Measurements from ENCODE around the gene ERICH6.

The ERICH6 gene

DNA sequence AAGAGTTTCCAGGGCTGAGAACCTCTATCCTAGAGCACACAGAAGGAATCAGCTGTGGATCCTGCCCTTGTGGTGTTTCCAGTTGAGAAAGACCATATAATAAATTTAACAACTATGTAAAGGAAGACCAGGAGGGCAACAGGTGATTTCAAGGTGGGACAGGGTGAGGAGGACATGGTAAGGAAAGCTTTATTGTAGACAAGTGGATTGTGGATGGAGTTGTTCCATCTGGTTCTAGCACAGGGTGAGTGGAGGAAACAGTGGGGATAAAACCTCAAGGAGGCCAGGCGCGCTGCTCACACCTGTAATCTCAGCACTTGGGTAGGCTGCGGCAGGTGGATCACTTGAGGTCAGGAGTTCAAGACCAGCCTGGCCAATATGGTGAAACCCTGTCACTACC lies 42.1 kb upstream of the ERICH6 start:
- in situ Hi-C loops (cut with MboI; ENCODE audit: low pct_unique_long_range_greater_than_20kb, low sequenced_read_pairs, unreplicated experiment) = no loop called here
- TF ChIP-seq, protein P1, sequence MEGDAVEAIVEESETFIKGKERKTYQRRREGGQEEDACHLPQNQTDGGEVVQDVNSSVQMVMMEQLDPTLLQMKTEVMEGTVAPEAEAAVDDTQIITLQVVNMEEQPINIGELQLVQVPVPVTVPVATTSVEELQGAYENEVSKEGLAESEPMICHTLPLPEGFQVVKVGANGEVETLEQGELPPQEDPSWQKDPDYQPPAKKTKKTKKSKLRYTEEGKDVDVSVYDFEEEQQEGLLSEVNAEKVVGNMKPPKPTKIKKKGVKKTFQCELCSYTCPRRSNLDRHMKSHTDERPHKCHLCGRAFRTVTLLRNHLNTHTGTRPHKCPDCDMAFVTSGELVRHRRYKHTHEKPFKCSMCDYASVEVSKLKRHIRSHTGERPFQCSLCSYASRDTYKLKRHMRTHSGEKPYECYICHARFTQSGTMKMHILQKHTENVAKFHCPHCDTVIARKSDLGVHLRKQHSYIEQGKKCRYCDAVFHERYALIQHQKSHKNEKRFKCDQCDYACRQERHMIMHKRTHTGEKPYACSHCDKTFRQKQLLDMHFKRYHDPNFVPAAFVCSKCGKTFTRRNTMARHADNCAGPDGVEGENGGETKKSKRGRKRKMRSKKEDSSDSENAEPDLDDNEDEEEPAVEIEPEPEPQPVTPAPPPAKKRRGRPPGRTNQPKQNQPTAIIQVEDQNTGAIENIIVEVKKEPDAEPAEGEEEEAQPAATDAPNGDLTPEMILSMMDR (IDR thresholded peaks at IDR 0.05; ENCODE audit: extremely low read depth, insufficient read depth, missing control alignments) = no peak
- DNase-seq (ENCODE audit: low spot score) = no peak

DNA sequence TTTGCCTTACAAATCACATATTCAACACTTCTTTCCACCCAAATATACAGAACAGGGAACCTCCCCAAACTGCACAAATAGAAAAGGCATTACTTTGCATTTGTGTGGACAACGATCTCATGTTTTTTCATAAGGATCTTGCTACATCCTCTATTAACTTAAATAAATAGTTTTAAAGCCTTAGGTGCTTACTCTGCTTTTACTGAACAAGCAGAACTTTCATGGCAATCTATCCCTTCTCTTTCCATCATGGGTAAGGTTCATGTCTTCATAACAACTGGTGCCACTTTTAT lies 41.1 kb upstream of the ERICH6 start:
- TF ChIP-seq, protein P1 (IDR thresholded peaks at IDR 0.05; ENCODE audit: extremely low read depth, insufficient read depth, missing control alignments) = no peak
- no peak for DNase-seq (ENCODE audit: low spot score)
- in situ Hi-C loops (cut with MboI; ENCODE audit: low pct_unique_long_range_greater_than_20kb, low sequenced_read_pairs, unreplicated experiment) = no loop called here

DNA sequence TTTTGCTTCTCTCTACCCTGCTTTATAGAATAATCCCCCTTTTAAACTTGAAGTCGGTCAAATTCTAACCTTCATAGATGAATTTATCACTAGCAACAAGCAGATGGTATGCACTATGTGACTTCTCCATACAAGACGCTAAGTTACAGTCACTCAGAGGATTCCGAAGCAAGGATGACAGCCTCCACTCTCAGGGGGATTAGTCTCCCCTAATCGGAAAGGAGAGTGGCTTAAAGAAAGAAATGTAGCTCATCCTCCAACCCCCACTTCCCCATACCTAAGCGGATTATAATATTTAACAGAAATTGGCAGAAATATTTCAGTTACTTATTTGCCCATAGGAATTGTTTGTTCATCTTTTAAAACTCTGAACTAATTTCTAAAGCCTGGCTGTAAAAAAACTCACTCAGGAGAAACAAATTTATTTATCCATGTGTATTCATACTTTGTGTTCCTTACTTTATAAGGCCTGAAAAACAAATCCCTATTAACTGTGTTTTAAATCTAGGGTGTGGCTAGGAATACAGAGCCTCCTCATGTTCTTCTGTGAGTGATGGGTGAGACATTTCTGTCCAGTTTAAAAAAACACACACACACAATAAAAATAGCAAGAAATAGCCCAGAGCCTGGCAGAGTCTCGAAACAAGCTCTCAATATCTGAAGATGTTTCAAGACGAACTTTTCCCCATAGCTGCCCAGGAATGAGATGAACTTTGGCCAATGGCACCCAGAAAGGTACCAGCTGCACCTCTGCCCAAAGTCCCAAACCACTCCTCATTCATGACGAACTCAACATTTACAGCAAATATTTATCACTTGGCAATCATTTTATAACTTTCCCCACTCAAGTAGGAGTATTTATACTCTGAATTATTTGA lies 40.6 kb upstream of the ERICH6 start:
- TF ChIP-seq, protein P1 (IDR thresholded peaks at IDR 0.05; ENCODE audit: extremely low read depth, insufficient read depth, missing control alignments) = no peak
- in situ Hi-C loops (cut with MboI; ENCODE audit: low pct_unique_long_range_greater_than_20kb, low sequenced_read_pairs, unreplicated experiment) = no loop called here
- no peak for DNase-seq (ENCODE audit: low spot score)

DNA sequence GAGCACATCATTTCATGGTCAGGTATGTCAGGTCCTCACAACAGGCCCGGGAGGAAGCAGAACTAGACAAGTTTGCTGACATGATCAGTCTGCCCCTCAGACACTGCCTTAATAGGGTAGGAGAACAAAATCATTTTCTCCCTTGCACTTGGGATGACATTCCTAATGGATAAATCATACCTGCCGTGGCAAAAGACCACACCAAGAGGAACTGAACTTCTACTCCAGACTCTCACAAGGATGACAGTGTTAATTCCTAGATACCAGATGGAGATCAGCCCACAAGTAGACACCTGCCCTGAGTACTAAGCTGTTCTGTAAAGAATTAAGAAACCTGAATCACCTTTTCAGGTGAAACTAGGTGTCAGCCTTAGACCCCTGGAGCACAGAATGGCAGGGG lies 39.8 kb upstream of the ERICH6 start:
- in situ Hi-C loops (cut with MboI; ENCODE audit: low pct_unique_long_range_greater_than_20kb, low sequenced_read_pairs, unreplicated experiment) = no loop called here
- TF ChIP-seq, protein P1 (IDR thresholded peaks at IDR 0.05; ENCODE audit: extremely low read depth, insufficient read depth, missing control alignments) = no peak
- DNase-seq (ENCODE audit: low spot score) = no peak

DNA sequence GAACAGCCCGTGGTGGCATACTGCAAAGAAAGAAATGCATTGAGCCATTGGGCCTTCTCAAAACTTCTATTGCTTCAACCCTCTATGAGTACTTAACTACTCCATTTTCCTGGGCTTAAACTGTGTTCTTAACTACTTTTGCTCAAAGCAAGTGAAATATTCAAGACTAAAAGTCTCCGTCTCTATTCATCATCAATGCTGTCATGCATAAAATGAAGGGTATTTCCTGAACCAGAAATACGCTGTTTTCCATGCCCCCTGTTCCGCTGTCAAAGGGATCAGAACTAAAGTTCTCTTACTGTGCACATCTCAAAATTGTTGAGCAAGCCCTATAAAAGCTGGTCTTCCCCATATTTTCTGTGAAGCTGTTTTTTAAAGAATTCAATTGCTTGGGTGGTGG lies 39.0 kb upstream of the ERICH6 start:
- DNase-seq (ENCODE audit: low spot score) = no peak
- TF ChIP-seq, protein P1 (IDR thresholded peaks at IDR 0.05; ENCODE audit: extremely low read depth, insufficient read depth, missing control alignments) = no peak
- in situ Hi-C loops (cut with MboI; ENCODE audit: low pct_unique_long_range_greater_than_20kb, low sequenced_read_pairs, unreplicated experiment) = no loop called here

DNA sequence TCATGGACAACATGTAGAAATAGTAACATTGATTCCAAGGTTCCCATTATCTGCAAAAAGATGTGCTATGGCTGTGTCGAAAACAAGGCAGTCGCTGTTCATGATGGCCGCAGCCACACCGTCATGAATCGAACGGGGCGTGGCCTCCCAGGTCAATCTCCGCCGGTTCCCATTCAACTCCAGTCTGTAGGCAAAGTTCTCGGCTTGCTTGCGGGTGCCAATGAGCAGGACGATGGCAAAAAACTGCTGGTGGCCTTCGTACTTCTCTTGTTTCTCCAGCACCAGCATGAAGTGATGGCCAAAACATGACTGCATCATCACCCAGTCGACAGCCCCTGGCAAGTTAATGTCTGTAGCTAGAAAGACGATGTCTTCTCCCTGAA lies 38.4 kb upstream of the ERICH6 start:
- TF ChIP-seq, protein P1 (IDR thresholded peaks at IDR 0.05; ENCODE audit: extremely low read depth, insufficient read depth, missing control alignments) = no peak

More for the DNA sequence above, 38.4 kb upstream of the ERICH6 start:
- in situ Hi-C loops (cut with MboI; ENCODE audit: low pct_unique_long_range_greater_than_20kb, low sequenced_read_pairs, unreplicated experiment) = no loop called here
- DNase-seq (ENCODE audit: low spot score) = no peak
